Fibroblast of villous mesenchyme (primary cell): Measurements from ENCODE around the gene ZNF683. TPM values are rescaled to one million over a fixed set of nuclear protein-coding genes. Genes with fewer than 3 reads are reported as not detected.

Experiments used
- DNase-seq: peaks from one replicate; pipeline ENCODE4 v3.0.0-alpha.2; 2010; ENCODE audit warnings: low read depth
- H3K4me3 ChIP-seq: 2 replicates; pipeline ENCODE4 v1.5.1; 2011; ENCODE audit warnings: low read depth, mild to moderate bottlenecking, low read length
- CTCF ChIP-seq: IDR thresholded peaks from 2 replicates; pipeline ENCODE4 v1.5.1; 2012; ENCODE audit warnings: low read depth, mild to moderate bottlenecking, low read length; ENCODE audit not compliant: insufficient read depth
- total RNA-seq: library from RNA; depleted of rRNA; stranded (reverse); fragments of >200 nt; gene quantifications from 2 replicates; pipeline ENCODE4 v1.2.3, GENCODE V29; 2012

Gene ZNF683
- total RNA-seq, 1 donor, result not detected

GRCh38 chr1:26324550-26324949 is 48.0 kb downstream of the ZNF683 start:
- no peak for TF ChIP-seq CTCF
- no peak overlapping the region for H3K4me3 ChIP-seq
- no peak for DNase-seq

- H3K4me3 ChIP-seq, result no peak overlapping the region
- no peak for TF ChIP-seq CTCF
- no peak for DNase-seq
Measured at GRCh38 chr1:26323382-26323781, 49.2 kb downstream of the ZNF683 start.

- TF ChIP-seq CTCF, result no peak
- no peak overlapping the region for H3K4me3 ChIP-seq
- DNase-seq, result no peak
Measured at GRCh38 chr1:26322042-26322331, 50.6 kb downstream of the ZNF683 start.

- H3K4me3 ChIP-seq, result no peak overlapping the region
- peak; percentile 81 for TF ChIP-seq CTCF
- DNase-seq, result peak; percentile 85
Measured at GRCh38 chr1:26321315-26322041, 51.1 kb downstream of the ZNF683 start.

GRCh38 chr1:26320896-26321295 is 51.7 kb downstream of the ZNF683 start:
- no peak for DNase-seq
- TF ChIP-seq CTCF, result no peak
- no peak overlapping the region for H3K4me3 ChIP-seq

GRCh38 chr1:26318338-26319064 is 54.0 kb downstream of the ZNF683 start:
- no peak overlapping the region for H3K4me3 ChIP-seq
- no peak for TF ChIP-seq CTCF
- no peak for DNase-seq
